HL-60 (cell line): ENCODE data around the gene TBATA.

Experiments used
- DNase-seq, 2 experiments: peaks; one replicate each; pipeline ENCODE4 v3.0.0-alpha.2; 2010 to 2020; ENCODE audit warnings: low read depth in 1 of 2, low spot score in 1 of 2
- H3K27ac ChIP-seq: fragments of 250-450 bp; sonication (Bioruptor Pico); replicated peaks from 2 replicates; pipeline ENCODE4 v1.5.1; 2020; ENCODE audit warnings: mild to moderate bottlenecking, moderate library complexity
- H3K27me3 ChIP-seq: fragments of 250-450 bp; sonication (Bioruptor Pico); 2 replicates; pipeline ENCODE4 v1.5.1; 2021; ENCODE audit warnings: mild to moderate bottlenecking, moderate library complexity; ENCODE audit not compliant: insufficient read depth, poor library complexity, severe bottlenecking
- H3K4me3 ChIP-seq: replicated peaks from 2 replicates; pipeline ENCODE4 v1.5.1; 2011; ENCODE audit warnings: mild to moderate bottlenecking, control low read depth, low read length; ENCODE audit not compliant: insufficient read depth
- CTCF ChIP-seq: IDR thresholded peaks from one replicate; pipeline ENCODE4 v1.5.1; 2011; ENCODE audit warnings: low read length, control low read depth, inconsistent platforms; ENCODE audit not compliant: insufficient read depth
- GABPA ChIP-seq: IDR thresholded peaks from 2 replicates; pipeline ENCODE4 v1.6.1; 2012; ENCODE audit warnings: low read depth
- POLR2AphosphoS5 ChIP-seq: IDR thresholded peaks from 2 replicates; pipeline ENCODE4 v1.6.1; 2012; ENCODE audit warnings: low read depth
- REST ChIP-seq: IDR thresholded peaks from 2 replicates; pipeline ENCODE4 v1.6.1; 2012; ENCODE audit warnings: low read depth; ENCODE audit not compliant: insufficient replicate concordance
- SPI1 ChIP-seq: IDR thresholded peaks from 2 replicates; pipeline ENCODE4 v1.6.1; 2012; ENCODE audit warnings: low read depth, mild to moderate bottlenecking, borderline replicate concordance

Gene TBATA

DNA sequence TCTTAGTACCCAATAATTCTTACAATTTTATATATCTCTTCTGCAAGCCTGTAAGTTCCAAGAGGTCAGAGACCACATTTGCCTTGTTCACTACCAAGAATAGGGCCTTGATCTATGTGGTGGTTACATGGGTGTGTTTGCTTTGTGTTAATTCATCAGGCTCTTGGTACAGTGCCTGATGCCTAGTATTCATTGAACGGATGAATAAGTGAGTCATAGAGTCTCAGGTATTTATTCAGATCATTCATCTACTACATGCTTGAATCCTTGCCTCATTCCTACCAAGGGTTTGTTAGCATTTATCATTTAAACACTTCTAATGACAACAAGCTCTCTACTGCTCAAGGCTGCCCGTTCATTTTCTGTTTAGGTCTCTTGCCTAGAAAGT, 19.2 kb upstream of the TBATA start:
- Histone ChIP-seq H3K4me3 (no peak overlapping the region), H3K27me3 (no peaks in the 10 kb centered on the region), H3K27ac (no peak overlapping the region)
- DNase-seq: no peak
- TF ChIP-seq SPI1 (no peak), POLR2AphosphoS5 (no peak), CTCF (no peak), GABPA (no peak)

DNA sequence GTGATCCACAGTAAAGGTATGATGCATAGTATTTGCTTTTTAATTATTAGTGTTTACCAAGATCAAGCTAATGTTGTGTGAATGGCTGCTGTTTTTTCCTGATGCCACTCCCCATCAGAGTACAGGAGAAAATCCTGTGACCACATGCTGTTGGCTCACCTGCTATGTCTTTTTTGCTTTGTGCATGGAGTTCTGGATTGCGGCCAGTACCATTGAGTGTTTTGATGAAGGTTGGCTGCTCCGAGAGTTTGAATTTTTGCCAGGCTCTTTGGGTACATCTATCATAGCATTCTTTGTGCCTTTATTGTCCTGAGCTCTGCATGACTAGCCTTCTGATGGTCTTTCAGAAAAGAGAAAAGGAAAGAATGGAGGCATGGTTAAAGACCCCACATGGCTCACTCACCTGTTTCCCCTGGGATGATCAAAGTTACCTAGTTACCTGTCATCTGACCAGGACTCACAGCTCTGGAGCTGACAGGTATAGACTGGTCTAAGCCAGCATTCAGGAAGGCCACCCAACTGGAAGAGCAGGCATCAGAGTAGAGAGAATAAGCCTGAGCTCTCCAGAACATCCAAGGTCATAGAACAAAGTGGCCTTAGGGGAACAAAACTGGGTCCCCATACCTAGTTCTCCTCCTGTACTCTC, 18.7 kb upstream of the TBATA start:
- TF ChIP-seq GABPA (no peak), SPI1 (no peak), CTCF (no peak)
- Histone ChIP-seq H3K27ac (no peak overlapping the region), H3K27me3 (no peaks in the 10 kb centered on the region), H3K4me3 (no peak overlapping the region)
- no peak for DNase-seq

- Histone ChIP-seq H3K27ac (no peak overlapping the region), H3K27me3 (no peaks in the 10 kb centered on the region), H3K4me3 (no peak overlapping the region)
- TF ChIP-seq REST (no peak), GABPA (no peak), POLR2AphosphoS5 (no peak), SPI1 (no peak), CTCF (no peak)
- DNase-seq: no peak
Measured at GRCh38 chr10:70801854-70802253, 16.7 kb upstream of the TBATA start.

DNA sequence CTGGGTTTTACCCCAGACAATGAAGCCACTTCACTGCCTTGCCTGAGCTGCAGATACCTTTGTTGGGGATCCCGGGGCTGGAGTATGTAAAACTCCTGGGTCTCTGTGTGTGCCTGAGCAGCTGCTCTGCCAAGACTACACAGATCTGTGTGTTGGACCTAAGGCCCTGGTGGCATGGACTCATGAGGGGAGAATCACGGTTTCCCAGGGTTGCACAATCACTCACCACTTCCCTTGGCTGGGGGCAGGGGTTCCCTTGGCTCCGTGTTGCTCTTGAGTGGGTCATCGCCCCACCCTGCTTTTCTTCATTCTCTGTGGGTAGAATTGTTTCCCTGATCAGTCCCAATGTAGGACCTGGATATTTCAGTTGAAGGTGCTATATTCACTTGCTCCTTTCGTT, 13.9 kb upstream of the TBATA start:
- Histone ChIP-seq H3K27me3 (no peaks in the 10 kb centered on the region), H3K27ac (no peak overlapping the region), H3K4me3 (no peak overlapping the region)
- no peak for TF ChIP-seq SPI1
- peak in 1 of 2 experiments; percentile 23 for DNase-seq

GRCh38 chr10:70797840-70798239, 12.7 kb upstream of the TBATA start:
- Histone ChIP-seq H3K27ac (no peak overlapping the region), H3K4me3 (no peak overlapping the region), H3K27me3 (no peaks in the 10 kb centered on the region)
- no peak for DNase-seq
- TF ChIP-seq CTCF (no peak), POLR2AphosphoS5 (no peak), REST (no peak), GABPA (no peak), SPI1 (no peak)
